ENCODE data around the gene GAA.

- TF ChIP-seq REST (IDR thresholded peaks at IDR 0.05; ENCODE audit: insufficient read depth in 1 of 2, low read depth in 2 of 2, low read length in 2 of 2): no peak
- TF ChIP-seq SIN3A (IDR thresholded peaks at IDR 0.05; ENCODE audit: borderline replicate concordance, insufficient read depth, low read length): no peak
- no peak for TF ChIP-seq TAF1 (IDR thresholded peaks at IDR 0.05; ENCODE audit: borderline replicate concordance, insufficient read depth, low read length)
- no peak for TF ChIP-seq POLR2AphosphoS5 (IDR thresholded peaks at IDR 0.05; ENCODE audit: low read depth, low read length)
Observed at GRCh38 chr17:80164185-80164584, 62.8 kb downstream of the GAA start.
